ENCODE data around the gene TMEM150A. TPM values are rescaled to one million over a fixed set of nuclear protein-coding genes. Genes with fewer than 3 reads are reported as not detected.

TMEM150A gene
- total and polyA plus RNA-seq, 2 donors (not counting 3 experiments of a cell fraction or from before 2014, with no cell fraction given) = 17.7 to 35.7 TPM

DNA sequence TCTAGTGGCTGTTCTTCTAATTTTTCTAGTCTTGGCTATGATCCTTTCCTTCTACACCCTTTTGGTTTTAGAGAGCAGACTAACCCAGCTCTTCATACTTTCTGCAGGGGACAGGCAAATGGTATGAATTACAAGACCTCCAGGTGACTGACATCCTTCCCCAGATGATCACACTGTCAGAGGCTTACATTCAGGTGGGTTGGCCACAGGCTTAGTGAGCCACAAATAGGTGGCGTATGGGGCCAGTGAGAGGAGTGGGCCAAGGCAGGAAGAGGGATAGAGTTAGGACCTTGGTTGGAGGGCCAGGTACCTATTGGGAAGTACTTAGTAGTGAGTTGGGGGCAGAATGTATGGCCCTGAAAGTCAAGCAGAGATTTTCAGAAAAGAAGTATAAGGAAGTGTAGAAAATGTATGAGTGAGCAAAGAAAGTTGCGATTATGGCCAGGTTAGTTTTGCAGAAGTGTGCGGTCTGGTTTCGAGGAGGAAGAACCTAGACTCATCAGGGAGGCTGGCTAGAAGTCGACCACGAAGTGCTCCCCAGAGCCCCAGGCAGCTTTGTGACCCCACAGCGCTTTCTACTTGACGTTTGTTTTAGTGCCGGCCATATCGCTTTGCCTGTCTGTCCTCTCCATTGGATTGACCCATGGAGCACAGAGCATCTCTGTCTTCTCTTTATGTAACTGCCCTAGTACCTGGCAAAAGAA is 45.5 kb upstream of the TMEM150A start:
- Histone ChIP-seq H2AFZ (ENCODE audit: low read depth, low read length) (no peak overlapping the region), H3K27ac (ENCODE audit: insufficient read depth, low read depth, low read length) (no peak overlapping the region), H3K27me3 (ENCODE audit: control insufficient read depth in 2 of 2, insufficient read depth in 2 of 2, low read length in 2 of 2) (no peaks in the 10 kb centered on the region), H3K79me2 (ENCODE audit: control insufficient read depth, insufficient read depth, low read length) (no peaks in the 10 kb centered on the region), H3K9ac (replicated peaks; ENCODE audit: extremely low read depth, insufficient read depth, low read length) (no peak overlapping the region), H4K20me1 (replicated peaks; ENCODE audit: control insufficient read depth, extremely low read depth, insufficient read depth, low read length) (no peaks in the 10 kb centered on the region), H3K9me3 (replicated peaks; ENCODE audit: control insufficient read depth, insufficient read depth, low read length) (no peaks in the 10 kb centered on the region), H3K9me1 (replicated peaks; ENCODE audit: control insufficient read depth, extremely low read depth, insufficient read depth, low read length) (no peaks in the 10 kb centered on the region), H3K36me3 (ENCODE audit: control insufficient read depth in 2 of 2, extremely low read depth in 1 of 2, insufficient read depth in 2 of 2, low read length in 2 of 2) (peaks cover 15 to 34% of the 10 kb centered on the region in 2 experiments), H3K4me3 (replicated peaks in 1 of 3; ENCODE audit: insufficient read depth in 1 of 3, low read depth in 1 of 3, low read length in 3 of 3) (no peak overlapping the region), H3K4me2 (ENCODE audit: insufficient read depth, low read length) (no peak overlapping the region), H3K4me1 (ENCODE audit: control insufficient read depth, extremely low read depth, insufficient read depth, low read length) (peaks cover 16% of the 10 kb centered on the region)
- no TSS peak for BruUV-seq (replicated peaks)
- no peak for FAIRE-seq
- DNase-seq (ENCODE audit: low read depth, low spot score) = no peak
- CTCF ChIA-PET = interaction anchor here (0.9 to 4.2 kb wide), 23 partner anchors 11 to 180 kb away, joined by 3 to 138 read pairs (median 9); no protein-coding TSS in a partner anchor
- intact Hi-C loops (cut with micrococcal nuclease) = loop anchor here (1.0 to 10.0 kb wide), 5 partner anchors 31 to 477 kb away; no protein-coding TSS in a partner anchor
- dilution Hi-C loops (cut with MboI; ENCODE audit: extremely low pct_ligation_motif_present, low sequenced_read_pairs) = no loop called here
- POLR2A ChIA-PET = no interaction called here
- TF ChIP-seq FOS (IDR thresholded peaks at IDR 0.05; ENCODE audit: borderline replicate concordance, insufficient read depth, low read length) (no peak), POLR2AphosphoS5 (IDR thresholded peaks at IDR 0.05; ENCODE audit: insufficient read depth, low read depth, low read length) (no peak), MYC (IDR thresholded peaks at IDR 0.05; ENCODE audit: low read depth, low read length) (no peak), JUN (IDR thresholded peaks at IDR 0.05; ENCODE audit: borderline replicate concordance, insufficient read depth, insufficient read length, low read depth) (no peak), POLR2A (IDR thresholded peaks at IDR 0.05; ENCODE audit: low read depth, low read length) (no peak), GATA2 (IDR thresholded peaks at IDR 0.05; ENCODE audit: insufficient read depth, insufficient read length, low read depth, low read length) (no peak), CTCF (IDR thresholded peaks at IDR 0.05; ENCODE audit: extremely low read depth in 1 of 2, insufficient read depth in 1 of 2, low read depth in 1 of 2, low read length in 2 of 2) (no peak), EZH2 (IDR thresholded peaks at IDR 0.05; ENCODE audit: borderline replicate concordance, low read depth, low read length, severe bottlenecking) (no peak)
- TF ChIP-seq, protein P1, sequence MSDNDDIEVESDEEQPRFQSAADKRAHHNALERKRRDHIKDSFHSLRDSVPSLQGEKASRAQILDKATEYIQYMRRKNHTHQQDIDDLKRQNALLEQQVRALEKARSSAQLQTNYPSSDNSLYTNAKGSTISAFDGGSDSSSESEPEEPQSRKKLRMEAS (IDR thresholded peaks at IDR 0.05; ENCODE audit: insufficient read depth, insufficient read length) = no peak

Measured in endothelial cell of umbilical vein (primary cell).